MM.1S (cell line): Measurements from ENCODE around the gene OVCH1.

Experiments
- DNase-seq: peaks from one replicate; pipeline ENCODE4 v3.0.0-alpha.2; 2015
- H2AFZ ChIP-seq: fragments of 300-600 bp; sonication (generic); 2 replicates; pipeline ENCODE4 v1.6.0; 2016; ENCODE audit warnings: antibody characterized with exemption, low read length
- H3F3A ChIP-seq: fragments of 300-600 bp; sonication (generic); 2 replicates; pipeline ENCODE4 v1.6.1; 2016; ENCODE audit warnings: mild to moderate bottlenecking, antibody characterized with exemption, low read length, moderate library complexity, mixed read lengths; ENCODE audit not compliant: insufficient read depth
- H3K27ac ChIP-seq: fragments of 300-600 bp; sonication (generic); 2 replicates; pipeline ENCODE4 v1.5.1; 2016; ENCODE audit warnings: mild to moderate bottlenecking, low read length
- H3K27me3 ChIP-seq: fragments of 300-600 bp; sonication (generic); replicated peaks from 2 replicates; pipeline ENCODE4 v1.6.0; 2016; ENCODE audit warnings: low read length; ENCODE audit not compliant: insufficient read depth
- H3K36me3 ChIP-seq: fragments of 300-600 bp; sonication (generic); replicated peaks from 2 replicates; pipeline ENCODE4 v1.6.1; 2016; ENCODE audit warnings: mild to moderate bottlenecking, low read length, mixed read lengths; ENCODE audit not compliant: insufficient read depth
- H3K4me1 ChIP-seq: fragments of 300-600 bp; sonication (generic); 2 replicates; pipeline ENCODE4 v1.6.1; 2016; ENCODE audit warnings: low read length, mixed read lengths
- H3K4me2 ChIP-seq: fragments of 300-600 bp; sonication (generic); 2 replicates; pipeline ENCODE4 v1.6.0; 2016; ENCODE audit warnings: low read depth, low read length
- H3K4me3 ChIP-seq: fragments of 300-600 bp; sonication (generic); 2 replicates; pipeline ENCODE4 v1.5.1; 2016; ENCODE audit warnings: low read length, mixed read lengths
- H3K79me2 ChIP-seq: fragments of 300-600 bp; sonication (generic); 2 replicates; pipeline ENCODE4 v1.6.1; 2016; ENCODE audit warnings: mixed run types, low read length, mixed read lengths
- H3K9ac ChIP-seq: fragments of 300-600 bp; sonication (generic); 2 replicates; pipeline ENCODE4 v1.6.1; 2016; ENCODE audit warnings: low read length, mixed read lengths
- H3K9me2 ChIP-seq: fragments of 300-600 bp; sonication (generic); replicated peaks from 2 replicates; pipeline ENCODE4 v1.6.1; 2016; ENCODE audit warnings: mild to moderate bottlenecking, low read length, mixed read lengths; ENCODE audit not compliant: insufficient read depth
- H3K9me3 ChIP-seq: fragments of 300-600 bp; sonication (generic); replicated peaks from 2 replicates; pipeline ENCODE4 v1.6.1; 2016; ENCODE audit warnings: mild to moderate bottlenecking, low read length, mixed read lengths; ENCODE audit not compliant: insufficient read depth
- H4K20me1 ChIP-seq: fragments of 300-600 bp; sonication (generic); 2 replicates; pipeline ENCODE4 v1.6.1; 2016; ENCODE audit warnings: mild to moderate bottlenecking, low read length, moderate library complexity, mixed read lengths; ENCODE audit not compliant: insufficient read depth
- CTCF ChIP-seq: fragments of 300-600 bp; sonication (generic); IDR thresholded peaks from 2 replicates; pipeline ENCODE4 v1.5.1; 2016; ENCODE audit warnings: antibody characterized with exemption, low read length, mixed read lengths
- EZH2 ChIP-seq: fragments of 300-600 bp; sonication (generic); optimal IDR thresholded peaks from 2 replicates; pipeline ENCODE3; 2017; ENCODE audit warnings: low read depth, mild to moderate bottlenecking, antibody characterized with exemption, low read length, mixed read lengths
- EZH2phosphoT487 ChIP-seq: fragments of 300-600 bp; sonication (generic); IDR thresholded peaks from 2 replicates; pipeline ENCODE4 v1.6.1; 2018; ENCODE audit warnings: antibody characterized with exemption, low read length

OVCH1 gene

GRCh38 chr12:29519585-29520182 lies 22.2 kb upstream of the OVCH1 start:
- H3K27me3 ChIP-seq: no peaks in the 10 kb centered on the region
- no peak for TF ChIP-seq EZH2
- peak; percentile 56 for TF ChIP-seq CTCF
- H3K4me2 ChIP-seq: no peak overlapping the region
- no peak overlapping the region for H3K9ac ChIP-seq
- no peak overlapping the region for H3K27ac ChIP-seq
- H3K9me2 ChIP-seq: no peaks in the 10 kb centered on the region
- DNase-seq: peak; percentile 57
- H3K79me2 ChIP-seq: no peaks in the 10 kb centered on the region
- H2AFZ ChIP-seq: no peak overlapping the region
- H3K4me3 ChIP-seq: no peak overlapping the region
- H3F3A ChIP-seq: peaks cover 9% of the 10 kb centered on the region
- H3K4me1 ChIP-seq: peaks cover 18% of the 10 kb centered on the region
- H3K9me3 ChIP-seq: no peaks in the 10 kb centered on the region
- H4K20me1 ChIP-seq: no peaks in the 10 kb centered on the region
- no peaks in the 10 kb centered on the region for H3K36me3 ChIP-seq

- H3K4me3 ChIP-seq: no peak overlapping the region
- no peaks in the 10 kb centered on the region for H3K36me3 ChIP-seq
Observed at GRCh38 chr12:29518407-29518806, 20.9 kb upstream of the OVCH1 start.

GRCh38 chr12:29517264-29517663 lies 19.8 kb upstream of the OVCH1 start:
- Histone ChIP-seq H3K27me3 (no peaks in the 10 kb centered on the region), H3K27ac (no peak overlapping the region), H3K9ac (no peak overlapping the region), H3K4me3 (no peak overlapping the region), H4K20me1 (no peaks in the 10 kb centered on the region), H3K36me3 (no peaks in the 10 kb centered on the region), H2AFZ (no peak overlapping the region), H3K9me3 (no peaks in the 10 kb centered on the region), H3K4me2 (peak overlapping the region; percentile 24; the same call in 1 of the 2 replicates), H3K9me2 (no peaks in the 10 kb centered on the region), H3F3A (peaks cover 9% of the 10 kb centered on the region), H3K79me2 (no peaks in the 10 kb centered on the region), H3K4me1 (peaks cover 18% of the 10 kb centered on the region)
- TF ChIP-seq EZH2phosphoT487 (no peak), CTCF (no peak), EZH2 (no peak)
- DNase-seq: no peak

More at GRCh38 chr12:29518407-29518806, 20.9 kb upstream of the OVCH1 start:
- Histone ChIP-seq H3K27ac (no peak overlapping the region), H3K9me2 (no peaks in the 10 kb centered on the region), H2AFZ (no peak overlapping the region), H3K9me3 (no peaks in the 10 kb centered on the region), H3K27me3 (no peaks in the 10 kb centered on the region), H3K4me2 (no peak overlapping the region), H3F3A (peaks cover 9% of the 10 kb centered on the region), H3K79me2 (no peaks in the 10 kb centered on the region), H3K4me1 (peaks cover 18% of the 10 kb centered on the region), H3K9ac (no peak overlapping the region), H4K20me1 (no peaks in the 10 kb centered on the region)
- no peak for DNase-seq
- TF ChIP-seq EZH2: no peak
- TF ChIP-seq EZH2phosphoT487: no peak
- no peak for TF ChIP-seq CTCF
